Neural crest cell (in vitro differentiated cells): ENCODE results near the gene DEFB131B. TPM values are rescaled to one million over a fixed set of nuclear protein-coding genes. Genes with fewer than 3 reads are reported as not detected.

Experiments used
- DNase-seq: peaks from one replicate; pipeline ENCODE4 v3.0.0; 2021; ENCODE audit warnings: low read depth, mixed read lengths, low spot score
- H3K27ac Mint-ChIP-seq: one replicate; pipeline ENCODE4 v1.8.0; 2021; ENCODE audit warnings: mild to moderate bottlenecking, mixed read lengths; ENCODE audit not compliant: unreplicated experiment
- H3K27me3 Mint-ChIP-seq: 2 replicates; pipeline ENCODE4 v1.8.0; 2021; ENCODE audit warnings: low read depth, mild to moderate bottlenecking, mixed read lengths
- H3K36me3 Mint-ChIP-seq: 2 replicates; pipeline ENCODE4 v1.8.0; 2021; ENCODE audit warnings: low read depth, mild to moderate bottlenecking, mixed read lengths
- H3K4me1 Mint-ChIP-seq: 2 replicates; pipeline ENCODE4 v1.8.0; 2021; ENCODE audit warnings: mixed read lengths
- H3K4me3 Mint-ChIP-seq: one replicate; pipeline ENCODE4 v1.8.0; 2021; ENCODE audit warnings: mild to moderate bottlenecking, mixed read lengths
- H3K9me3 Mint-ChIP-seq: 2 replicates; pipeline ENCODE4 v1.8.0; 2021; ENCODE audit warnings: mixed read lengths
- total RNA-seq: library from RNA; stranded (reverse); gene quantifications from 2 replicates; pipeline ENCODE4 v1.2.1, GENCODE V29; 2021
- TF ChIP-seq, protein P1 (sequence below): fragments of 200-600 bp; sonication (generic); conservative IDR thresholded peaks from 2 replicates; pipeline ENCODE4 v1.5.0; 2021; ENCODE audit warnings: antibody characterized with exemption, mild to moderate bottlenecking

DEFB131B gene
- total RNA-seq, 1 donor from 2014 or later = not detected

DNA sequence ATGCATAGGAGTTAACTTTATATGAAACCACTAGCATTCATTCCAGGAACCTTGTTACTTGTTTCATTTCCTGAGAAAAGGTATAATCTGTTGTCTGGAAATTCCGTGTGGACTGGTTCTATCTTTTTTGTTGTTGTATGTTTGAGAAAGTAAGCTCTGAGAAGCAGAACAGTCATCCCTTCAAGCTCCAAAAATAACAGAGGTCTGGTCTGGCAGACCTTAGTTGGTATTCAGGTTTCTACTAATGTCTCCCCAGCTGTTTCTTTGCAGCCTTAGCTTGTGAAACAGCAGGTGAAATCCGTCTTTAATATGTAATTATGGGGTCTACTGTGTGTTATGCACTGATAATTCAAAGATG lies 53.0 kb downstream of the DEFB131B start:
- Mint-ChIP-seq H3K27me3 (no peaks in the 10 kb centered on the region), H3K27ac (no peak overlapping the region), H3K36me3 (no peaks in the 10 kb centered on the region), H3K4me1 (peaks cover 38% of the 10 kb centered on the region), H3K9me3 (no peaks in the 10 kb centered on the region), H3K4me3 (peak overlapping the region; percentile 97)
- DNase-seq = no peak
- TF ChIP-seq, protein P1, sequence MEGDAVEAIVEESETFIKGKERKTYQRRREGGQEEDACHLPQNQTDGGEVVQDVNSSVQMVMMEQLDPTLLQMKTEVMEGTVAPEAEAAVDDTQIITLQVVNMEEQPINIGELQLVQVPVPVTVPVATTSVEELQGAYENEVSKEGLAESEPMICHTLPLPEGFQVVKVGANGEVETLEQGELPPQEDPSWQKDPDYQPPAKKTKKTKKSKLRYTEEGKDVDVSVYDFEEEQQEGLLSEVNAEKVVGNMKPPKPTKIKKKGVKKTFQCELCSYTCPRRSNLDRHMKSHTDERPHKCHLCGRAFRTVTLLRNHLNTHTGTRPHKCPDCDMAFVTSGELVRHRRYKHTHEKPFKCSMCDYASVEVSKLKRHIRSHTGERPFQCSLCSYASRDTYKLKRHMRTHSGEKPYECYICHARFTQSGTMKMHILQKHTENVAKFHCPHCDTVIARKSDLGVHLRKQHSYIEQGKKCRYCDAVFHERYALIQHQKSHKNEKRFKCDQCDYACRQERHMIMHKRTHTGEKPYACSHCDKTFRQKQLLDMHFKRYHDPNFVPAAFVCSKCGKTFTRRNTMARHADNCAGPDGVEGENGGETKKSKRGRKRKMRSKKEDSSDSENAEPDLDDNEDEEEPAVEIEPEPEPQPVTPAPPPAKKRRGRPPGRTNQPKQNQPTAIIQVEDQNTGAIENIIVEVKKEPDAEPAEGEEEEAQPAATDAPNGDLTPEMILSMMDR = no peak

DNA sequence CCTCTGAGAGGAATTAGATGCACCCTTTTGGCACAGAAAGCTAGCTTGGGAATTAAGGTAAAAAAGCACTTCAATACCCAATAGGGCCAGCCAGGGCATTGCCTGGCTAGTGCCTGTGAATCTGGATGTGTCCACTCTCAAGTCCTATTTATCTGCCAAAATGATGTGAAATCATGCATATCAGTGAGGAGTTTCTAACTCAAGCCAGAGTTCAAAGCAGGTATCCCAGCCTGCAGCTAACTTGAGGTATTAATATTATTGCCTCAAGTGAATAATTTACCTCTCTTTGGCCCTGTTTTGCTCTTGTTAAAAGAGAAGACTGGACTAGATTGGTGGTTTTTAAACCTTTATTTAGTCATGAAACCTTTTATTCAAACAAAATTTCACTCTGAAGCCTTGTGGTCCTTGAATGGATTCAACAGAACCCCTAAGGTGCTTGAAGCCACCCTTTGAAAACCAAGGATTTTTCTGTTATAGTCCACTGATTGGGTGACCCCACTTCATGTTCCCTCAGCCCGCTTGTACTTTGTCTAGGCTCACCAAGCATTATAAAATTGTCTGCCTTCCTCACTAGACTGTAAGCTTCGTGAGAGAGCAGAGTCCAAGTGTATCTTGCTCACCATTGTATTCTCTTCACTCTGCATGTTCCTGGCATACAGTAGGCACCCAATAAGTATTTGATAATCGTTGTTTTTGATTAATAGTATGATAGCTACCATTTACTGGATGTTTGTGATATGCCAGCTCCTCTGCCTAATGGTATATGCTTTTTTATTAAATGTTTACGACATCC lies 55.1 kb downstream of the DEFB131B start:
- DNase-seq = no peak
- no peaks in the 10 kb centered on the region for H3K36me3 Mint-ChIP-seq
- H3K27ac Mint-ChIP-seq = no peak overlapping the region
- H3K4me1 Mint-ChIP-seq = peaks cover 28% of the 10 kb centered on the region
- no peaks in the 10 kb centered on the region for H3K9me3 Mint-ChIP-seq
- H3K27me3 Mint-ChIP-seq = no peaks in the 10 kb centered on the region
- TF ChIP-seq, protein P1 = no peak
- peak overlapping the region; percentile 8 for H3K4me3 Mint-ChIP-seq

Other genes with a start within 250 kb of the DEFB131B start
- not detected in 2 replicates for gene DEFB108B, start 45.3 kb upstream of the DEFB131B start, total RNA-seq
- gene XNDC1N, start 50.1 kb downstream of the DEFB131B start, total RNA-seq = 11.3 and 12.9 TPM in 2 replicates
- gene RNF121, start 50.6 kb downstream of the DEFB131B start, total RNA-seq = 48.8 and 49.9 TPM in 2 replicates
- gene IL18BP, start 120.5 kb downstream of the DEFB131B start, total RNA-seq = 10.7 and 10.8 TPM in 2 replicates
- gene NUMA1, start 202.1 kb downstream of the DEFB131B start, total RNA-seq = 173 and 179 TPM in 2 replicates
- 11.6 and 13.5 TPM in 2 replicates for gene LRRC51, start 202.4 kb downstream of the DEFB131B start, total RNA-seq
- gene LAMTOR1, start 224.8 kb downstream of the DEFB131B start, total RNA-seq = 79.1 and 79.6 TPM in 2 replicates
- not detected in 2 replicates for gene TOMT, start 227.5 kb downstream of the DEFB131B start, total RNA-seq
- gene ANAPC15, start 234.2 kb downstream of the DEFB131B start, total RNA-seq = 68.4 and 74.5 TPM in 2 replicates